Activated CD4-positive, alpha-beta T cell treated with anti-CD3 and anti-CD28 coated beads, Interleukin-2, amount 50 U/mL, for 16 hours (primary cell): ENCODE data around the gene C6orf47.

ENCODE experiments used
- DNase-seq: peaks from one replicate; pipeline ENCODE4 v3.0.0-alpha.2; 2020

The C6orf47 gene

DNA sequence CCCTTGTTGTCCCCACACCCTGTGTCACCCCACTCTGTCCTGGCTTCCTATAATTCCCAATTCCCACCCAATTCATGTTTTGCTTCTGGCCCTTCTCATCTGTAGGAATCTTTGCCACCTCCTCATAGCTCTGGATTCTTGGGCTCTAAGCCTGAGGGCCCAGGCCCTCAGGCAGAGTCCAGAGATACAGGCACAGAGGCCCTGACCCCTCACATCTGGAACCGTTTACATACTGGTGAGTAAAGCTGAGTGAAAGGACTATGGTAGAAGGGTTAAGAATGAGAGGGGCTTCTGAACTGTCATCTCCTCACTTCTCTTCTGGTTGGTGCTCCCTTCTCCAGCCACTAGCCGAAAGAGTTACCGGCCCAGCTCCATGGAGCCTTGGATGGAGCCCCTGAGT is 26.4 kb downstream of the C6orf47 start:
- no peak for DNase-seq

DNA sequence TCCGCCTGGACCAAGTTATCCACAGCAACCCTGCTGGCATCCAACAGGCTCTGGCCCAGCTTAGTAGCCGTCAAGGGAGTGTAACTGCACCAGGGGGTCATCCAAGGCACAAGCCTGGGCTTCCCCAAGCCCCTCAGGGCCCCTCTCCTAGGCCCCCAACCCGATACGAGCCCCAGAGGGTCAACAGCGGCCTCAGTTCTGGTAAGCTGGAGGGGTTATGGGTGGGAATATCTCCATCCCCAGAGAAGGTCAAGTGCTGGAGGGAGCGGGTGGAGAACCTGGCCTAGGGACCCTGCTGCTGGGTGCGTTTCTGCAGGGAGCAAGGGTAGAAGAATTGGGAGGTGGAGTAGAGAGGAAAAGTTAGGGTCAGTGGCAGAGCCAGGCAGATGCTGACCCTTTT is 27.1 kb downstream of the C6orf47 start:
- DNase-seq, result no peak

DNA sequence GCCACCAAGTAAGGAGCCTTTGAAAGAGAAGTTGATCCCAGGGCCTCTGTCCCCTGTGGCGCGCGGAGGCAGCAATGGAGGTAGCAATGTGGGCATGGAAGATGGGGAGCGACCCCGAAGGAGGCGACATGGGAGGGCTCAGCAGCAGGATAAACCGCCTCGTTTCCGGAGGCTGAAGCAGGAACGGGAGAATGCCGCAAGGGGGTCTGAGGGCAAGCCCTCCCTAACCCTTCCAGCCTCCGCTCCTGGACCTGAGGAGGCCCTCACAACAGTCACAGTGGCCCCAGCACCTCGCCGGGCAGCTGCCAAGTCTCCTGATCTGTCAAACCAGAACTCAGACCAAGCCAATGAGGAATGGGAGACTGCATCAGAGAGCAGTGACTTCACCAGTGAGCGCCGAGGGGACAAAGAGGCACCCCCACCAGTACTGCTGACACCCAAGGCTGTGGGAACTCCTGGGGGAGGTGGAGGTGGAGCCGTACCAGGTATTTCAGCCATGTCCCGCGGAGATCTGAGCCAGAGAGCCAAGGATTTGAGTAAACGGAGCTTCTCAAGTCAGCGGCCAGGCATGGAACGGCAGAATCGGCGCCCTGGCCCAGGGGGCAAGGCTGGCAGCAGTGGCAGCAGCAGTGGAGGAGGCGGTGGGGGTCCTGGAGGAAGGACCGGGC is 28.2 kb downstream of the C6orf47 start:
- no peak for DNase-seq

- DNase-seq, result no peak
These were observed 28.8 kb downstream of the C6orf47 start for GRCh38 chr6:31631681-31632278.

DNA sequence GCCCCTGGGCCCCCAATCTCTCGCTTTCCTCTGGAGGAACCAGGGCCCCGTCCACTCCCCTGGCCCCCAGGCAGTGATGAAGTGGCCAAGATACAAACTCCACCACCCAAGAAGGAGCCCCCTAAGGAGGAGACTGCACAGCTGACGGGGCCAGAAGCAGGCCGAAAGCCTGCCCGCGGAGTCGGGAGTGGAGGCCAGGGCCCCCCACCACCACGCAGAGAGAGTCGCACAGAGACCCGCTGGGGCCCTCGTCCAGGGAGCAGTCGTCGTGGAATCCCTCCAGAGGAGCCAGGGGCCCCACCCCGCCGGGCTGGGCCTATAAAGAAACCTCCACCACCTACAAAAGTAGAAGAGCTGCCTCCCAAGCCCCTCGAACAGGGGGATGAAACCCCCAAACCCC is 29.4 kb downstream of the C6orf47 start:
- DNase-seq, result no peak

DNA sequence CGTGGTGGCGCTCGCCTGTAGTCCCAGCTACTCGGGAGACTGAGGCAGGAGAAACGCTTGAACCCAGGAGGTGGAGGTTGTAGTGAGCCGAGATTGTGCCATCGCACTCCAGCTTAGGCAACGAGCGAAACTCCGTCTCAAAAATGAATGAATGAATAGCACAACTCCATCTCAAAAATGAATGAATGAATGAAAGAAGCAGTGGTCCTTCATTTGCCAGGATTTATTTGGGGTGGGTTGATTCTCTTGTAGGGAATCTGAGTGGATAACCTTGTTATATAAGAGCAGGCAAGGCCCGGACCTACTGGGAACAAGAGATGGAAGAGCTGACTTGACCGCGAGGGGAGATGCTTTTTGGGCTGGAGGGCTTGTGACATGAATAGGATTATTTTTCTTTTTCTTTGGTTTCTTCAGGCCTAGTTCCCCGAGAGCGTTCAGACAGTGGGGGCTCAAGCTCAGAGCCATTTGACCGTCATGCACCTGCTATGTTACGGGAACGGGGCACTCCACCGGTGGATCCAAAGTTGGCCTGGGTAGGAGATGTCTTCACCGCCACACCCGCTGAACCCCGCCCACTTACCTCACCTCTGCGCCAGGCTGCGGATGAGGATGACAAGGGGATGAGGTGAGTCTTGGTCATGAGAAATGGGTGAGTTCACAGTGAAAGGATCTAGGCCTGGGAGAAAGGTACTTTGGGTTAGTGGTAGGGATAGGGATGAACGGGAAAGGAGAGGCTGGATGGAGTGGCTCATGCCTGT is 30.2 kb downstream of the C6orf47 start:
- no peak for DNase-seq

GRCh38 chr6:31629014-31629413 is 31.6 kb downstream of the C6orf47 start:
- DNase-seq, result no peak

DNA sequence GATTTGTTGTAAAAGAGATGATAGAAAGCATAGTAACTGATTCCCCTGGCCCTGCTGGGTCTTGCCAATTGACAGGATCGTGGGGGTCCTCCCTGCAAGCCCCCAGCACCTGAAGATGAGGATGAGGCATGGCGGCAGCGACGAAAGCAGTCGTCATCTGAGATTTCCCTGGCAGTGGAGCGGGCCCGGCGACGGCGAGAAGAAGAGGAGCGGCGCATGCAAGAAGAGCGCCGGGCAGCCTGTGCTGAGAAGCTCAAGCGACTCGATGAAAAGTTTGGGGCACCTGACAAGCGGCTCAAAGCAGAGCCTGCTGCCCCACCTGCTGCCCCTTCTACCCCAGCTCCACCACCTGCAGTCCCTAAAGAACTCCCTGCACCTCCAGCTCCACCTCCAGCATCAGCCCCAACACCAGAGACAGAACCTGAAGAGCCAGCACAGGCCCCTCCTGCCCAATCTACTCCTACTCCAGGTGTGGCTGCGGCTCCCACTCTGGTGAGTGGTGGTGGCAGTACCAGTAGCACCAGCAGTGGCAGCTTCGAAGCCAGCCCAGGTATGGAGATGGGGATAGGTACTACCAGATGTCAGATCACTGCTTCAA is 32.8 kb downstream of the C6orf47 start:
- no peak for DNase-seq

DNA sequence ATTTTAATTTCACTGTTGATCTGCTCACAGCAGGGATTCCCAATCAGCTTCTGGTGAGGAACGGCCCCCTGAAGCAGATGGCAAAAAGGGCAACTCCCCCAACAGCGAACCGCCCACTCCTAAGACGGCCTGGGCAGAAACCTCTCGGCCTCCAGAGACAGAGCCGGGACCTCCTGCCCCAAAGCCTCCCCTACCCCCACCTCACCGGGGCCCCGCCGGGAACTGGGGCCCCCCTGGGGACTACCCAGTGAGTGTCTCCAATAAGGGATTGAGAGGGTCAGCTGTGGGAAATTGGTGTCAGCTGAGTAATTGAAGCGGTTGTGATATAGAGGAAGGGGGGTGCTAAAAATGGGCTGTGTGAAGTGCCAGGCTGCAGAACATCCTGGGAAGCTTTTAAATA is 33.6 kb downstream of the C6orf47 start:
- no peak for DNase-seq

GRCh38 chr6:31624070-31624469 is 36.5 kb downstream of the C6orf47 start:
- no peak for DNase-seq

- no peak for DNase-seq
These were observed 37.9 kb downstream of the C6orf47 start for GRCh38 chr6:31622684-31623091.

DNA sequence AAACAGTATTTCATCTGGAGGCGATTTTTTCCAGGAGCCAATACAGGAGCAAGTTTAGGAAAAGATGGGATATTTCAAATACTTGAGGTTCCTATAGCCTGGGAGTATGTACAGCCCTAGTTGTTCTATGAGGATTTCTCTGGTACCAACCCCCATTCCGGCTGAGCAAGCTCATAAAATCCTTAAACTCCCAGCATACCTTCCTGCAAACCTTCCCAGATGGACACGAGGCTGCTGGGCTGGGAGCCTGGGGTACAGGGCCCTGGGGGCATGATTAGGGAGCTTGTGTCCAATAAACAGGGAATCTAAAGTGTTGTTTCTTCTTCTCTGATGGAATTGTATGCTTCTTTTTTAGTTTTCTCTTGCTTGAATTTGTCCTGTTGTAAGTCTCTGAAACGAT is 38.6 kb downstream of the C6orf47 start:
- no peak for DNase-seq

DNA sequence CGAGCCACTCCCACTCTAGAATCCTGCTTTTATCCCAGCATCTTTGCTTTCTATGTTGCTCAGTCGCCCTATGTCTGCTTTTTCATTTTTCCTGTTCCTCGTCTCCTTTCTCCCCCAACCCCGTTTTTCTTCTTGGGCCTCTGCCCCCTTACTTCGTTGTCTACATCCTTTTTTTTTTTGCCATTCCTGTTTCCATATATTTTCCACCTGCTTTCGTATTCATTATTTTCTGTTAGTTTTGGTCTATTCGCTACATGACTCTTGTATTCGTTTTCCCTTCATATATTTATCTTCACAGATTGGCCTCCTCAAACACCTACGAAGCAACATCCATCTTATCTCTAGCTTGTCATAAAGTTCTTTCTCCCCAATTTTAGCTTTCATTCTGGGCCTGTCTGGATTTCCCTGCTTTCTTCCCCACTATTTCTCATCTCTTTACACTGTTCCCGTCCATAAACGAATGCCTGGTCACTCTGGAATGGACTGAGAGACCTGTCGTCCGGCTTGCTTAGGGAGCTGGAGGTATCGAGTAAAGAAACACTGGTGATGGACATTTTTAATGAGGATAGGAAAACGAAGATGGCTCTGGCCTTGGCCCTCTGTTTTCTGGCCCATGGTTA is 39.1 kb downstream of the C6orf47 start:
- DNase-seq, result no peak

GRCh38 chr6:31620586-31621319 is 39.8 kb downstream of the C6orf47 start, which contains the start of gene PRRC2A:
Gene PRRC2A, plus strand, starts transcription at chr6:31620715. Its CDS starts 2,075 bp downstream, at chr6:31622790.
- DNase-seq, result peak; percentile 80

DNA sequence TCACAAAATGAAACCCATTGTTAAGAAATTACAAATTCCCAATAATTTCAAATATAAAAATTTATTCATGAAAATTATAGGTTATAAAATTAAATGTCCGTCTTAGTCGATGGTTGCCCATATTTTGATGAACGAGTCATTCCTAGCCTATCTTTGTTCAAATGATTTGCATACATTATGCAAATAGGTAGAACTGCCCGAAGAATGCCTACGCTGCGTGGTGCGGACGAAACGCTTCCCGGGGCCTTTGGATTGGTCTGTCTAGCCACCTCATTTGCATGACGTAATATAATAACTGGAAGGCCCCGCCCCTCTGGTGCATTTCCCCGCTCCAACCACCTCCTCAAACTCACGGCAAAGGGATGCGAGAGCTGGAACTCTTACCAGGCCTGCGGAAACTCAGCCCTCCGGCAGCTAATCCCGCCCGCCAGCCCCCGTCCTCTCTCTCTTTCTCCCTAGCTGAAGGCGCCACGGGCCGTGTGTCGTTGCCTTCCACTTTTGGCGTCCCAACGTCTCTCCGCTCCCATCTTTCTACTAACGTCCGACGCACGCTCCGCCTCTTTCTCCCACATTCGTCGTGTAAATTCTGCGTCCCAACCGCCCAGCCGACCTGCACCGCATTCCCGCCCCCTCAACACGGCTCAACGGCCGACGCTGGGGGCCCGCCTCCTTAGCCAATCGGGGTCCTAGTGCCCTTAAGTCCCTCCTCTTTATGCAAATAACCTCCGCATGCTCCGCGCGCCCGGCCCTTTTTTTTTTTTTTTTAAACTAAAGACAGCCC is 40.6 kb downstream of the C6orf47 start:
- DNase-seq, result peak; percentile 99

DNA sequence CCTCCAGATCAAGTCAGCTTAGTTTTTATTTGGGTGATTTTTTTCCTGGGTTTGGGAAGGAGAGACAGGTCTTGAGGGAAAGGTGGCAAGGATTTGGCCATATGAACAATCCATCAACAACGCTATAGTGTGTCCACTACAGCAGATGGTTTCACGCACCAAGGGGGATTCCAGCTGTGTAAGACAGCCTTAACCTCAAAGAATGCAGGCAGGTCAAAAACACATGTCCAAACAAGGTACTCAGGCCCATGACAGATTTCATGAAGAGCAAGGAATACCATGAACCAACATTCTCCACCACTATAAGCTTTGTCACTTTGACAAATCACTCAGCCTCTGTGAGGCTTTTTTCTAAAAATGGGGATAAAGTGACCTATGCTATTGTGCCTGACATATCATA is 43.6 kb downstream of the C6orf47 start:
- no peak for DNase-seq

- peak; percentile 39 for DNase-seq
These were observed 44.8 kb downstream of the C6orf47 start for GRCh38 chr6:31615748-31616147.

DNA sequence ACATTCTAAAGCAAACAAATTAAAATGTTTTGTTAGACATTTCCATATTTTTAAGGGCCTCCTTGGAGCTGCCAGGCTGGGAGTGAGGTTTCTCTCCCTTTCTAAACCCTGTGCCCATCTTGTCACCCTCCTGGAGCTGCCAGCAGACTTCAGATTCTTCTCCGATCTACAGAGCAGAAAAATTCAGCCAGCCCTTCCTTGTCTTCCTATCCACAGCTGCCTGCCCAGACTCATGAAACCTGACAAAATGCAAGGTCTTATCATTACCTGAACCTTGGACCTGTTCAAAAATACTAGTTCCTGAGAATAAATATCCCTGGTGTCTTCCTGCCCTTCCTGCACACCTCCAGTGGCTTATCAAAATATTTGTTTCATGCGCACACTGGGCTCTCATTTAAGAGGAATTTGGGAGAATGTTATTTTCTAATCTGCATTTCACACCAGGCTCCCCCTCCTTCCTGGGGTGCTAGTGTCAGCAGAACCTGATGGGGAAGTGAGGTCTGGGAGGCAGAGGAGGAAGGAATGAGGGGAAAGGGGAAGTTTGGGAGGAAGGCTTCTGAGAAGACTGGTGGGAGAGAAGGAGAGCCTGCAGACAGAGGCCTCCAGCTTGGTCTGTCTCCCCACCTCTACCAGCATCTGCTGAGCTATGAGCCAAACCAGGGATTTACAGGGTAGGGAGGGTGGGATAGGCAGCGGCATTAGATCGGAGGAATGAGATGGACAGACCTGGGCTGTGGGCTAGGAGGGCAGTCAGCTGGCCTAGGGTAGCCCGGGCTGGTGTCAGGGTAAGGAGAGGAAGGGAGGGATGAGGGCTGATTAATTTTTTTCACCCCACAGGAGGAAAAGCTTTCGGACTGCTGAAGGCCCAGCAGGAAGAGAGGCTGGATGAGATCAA is 45.6 kb downstream of the C6orf47 start, which contains the start of gene AIF1:
AIF1 (plus strand) TSS at position 551 of the 895 bp plus-strand sequence; CDS start at position 647, 96 bp downstream.
- DNase-seq, result no peak

GRCh38 chr6:31614075-31614619 is 46.4 kb downstream of the C6orf47 start:
- no peak for DNase-seq

- DNase-seq, result no peak
These were observed 49.6 kb downstream of the C6orf47 start for GRCh38 chr6:31610968-31611367.
